ENCODE measurements around the gene CCDC149.

DNA sequence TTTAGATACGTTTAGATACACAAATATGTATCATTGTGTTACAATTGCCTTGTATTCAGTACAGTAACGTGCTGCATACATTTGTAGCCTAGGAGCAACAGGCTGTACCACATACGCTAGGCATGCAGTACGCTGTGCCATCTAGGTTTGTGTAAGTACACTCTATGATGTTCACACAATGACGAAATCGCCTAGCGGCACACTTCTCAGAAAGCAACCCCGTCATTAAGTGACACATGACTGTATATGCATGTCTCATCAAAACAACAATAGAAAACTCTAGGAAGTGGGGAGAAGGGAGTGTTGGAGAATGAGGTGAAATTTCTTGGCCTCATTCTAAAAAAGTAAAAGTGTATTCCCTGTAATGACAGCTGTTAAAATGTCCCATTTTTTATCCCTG lies 32.7 kb downstream of the CCDC149 start:
- TF ChIP-seq POLR2A (IDR thresholded peaks at IDR 0.05), result no peak
- TF ChIP-seq, protein P1, sequence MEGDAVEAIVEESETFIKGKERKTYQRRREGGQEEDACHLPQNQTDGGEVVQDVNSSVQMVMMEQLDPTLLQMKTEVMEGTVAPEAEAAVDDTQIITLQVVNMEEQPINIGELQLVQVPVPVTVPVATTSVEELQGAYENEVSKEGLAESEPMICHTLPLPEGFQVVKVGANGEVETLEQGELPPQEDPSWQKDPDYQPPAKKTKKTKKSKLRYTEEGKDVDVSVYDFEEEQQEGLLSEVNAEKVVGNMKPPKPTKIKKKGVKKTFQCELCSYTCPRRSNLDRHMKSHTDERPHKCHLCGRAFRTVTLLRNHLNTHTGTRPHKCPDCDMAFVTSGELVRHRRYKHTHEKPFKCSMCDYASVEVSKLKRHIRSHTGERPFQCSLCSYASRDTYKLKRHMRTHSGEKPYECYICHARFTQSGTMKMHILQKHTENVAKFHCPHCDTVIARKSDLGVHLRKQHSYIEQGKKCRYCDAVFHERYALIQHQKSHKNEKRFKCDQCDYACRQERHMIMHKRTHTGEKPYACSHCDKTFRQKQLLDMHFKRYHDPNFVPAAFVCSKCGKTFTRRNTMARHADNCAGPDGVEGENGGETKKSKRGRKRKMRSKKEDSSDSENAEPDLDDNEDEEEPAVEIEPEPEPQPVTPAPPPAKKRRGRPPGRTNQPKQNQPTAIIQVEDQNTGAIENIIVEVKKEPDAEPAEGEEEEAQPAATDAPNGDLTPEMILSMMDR (IDR thresholded peaks at IDR 0.05), result no peak

All from vagina (tissue), 2 donors.